HG03095 (cell line): ENCODE measurements around the gene STMP1.

Experiments used
- ATAC-seq: cut with Tn5 transposase; IDR thresholded peaks from one replicate; pipeline ENCODE4 v1.9.1; 2021; ENCODE audit warnings: moderate library complexity; ENCODE audit not compliant: unreplicated experiment

STMP1 gene

DNA sequence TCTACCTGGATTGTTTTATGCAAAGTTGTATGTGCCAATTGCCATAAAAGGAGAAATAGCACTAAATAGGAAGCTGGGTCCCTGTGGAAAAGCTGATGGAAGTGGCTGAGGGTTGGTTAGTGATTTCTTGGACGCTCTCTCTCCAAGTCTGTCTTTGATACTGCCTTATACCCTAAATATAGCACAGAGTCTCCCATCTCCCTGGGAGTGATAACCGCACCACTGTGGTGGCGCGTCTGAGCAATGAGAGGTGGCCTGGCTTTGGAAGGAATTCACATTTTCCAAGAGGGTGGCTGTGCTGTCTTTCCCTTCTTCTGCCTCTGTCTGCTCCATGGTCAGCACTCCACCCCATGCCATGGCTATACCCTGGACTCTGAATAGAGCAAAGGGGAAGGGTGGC lies 31.2 kb downstream of the STMP1 start:
- no peak for ATAC-seq

DNA sequence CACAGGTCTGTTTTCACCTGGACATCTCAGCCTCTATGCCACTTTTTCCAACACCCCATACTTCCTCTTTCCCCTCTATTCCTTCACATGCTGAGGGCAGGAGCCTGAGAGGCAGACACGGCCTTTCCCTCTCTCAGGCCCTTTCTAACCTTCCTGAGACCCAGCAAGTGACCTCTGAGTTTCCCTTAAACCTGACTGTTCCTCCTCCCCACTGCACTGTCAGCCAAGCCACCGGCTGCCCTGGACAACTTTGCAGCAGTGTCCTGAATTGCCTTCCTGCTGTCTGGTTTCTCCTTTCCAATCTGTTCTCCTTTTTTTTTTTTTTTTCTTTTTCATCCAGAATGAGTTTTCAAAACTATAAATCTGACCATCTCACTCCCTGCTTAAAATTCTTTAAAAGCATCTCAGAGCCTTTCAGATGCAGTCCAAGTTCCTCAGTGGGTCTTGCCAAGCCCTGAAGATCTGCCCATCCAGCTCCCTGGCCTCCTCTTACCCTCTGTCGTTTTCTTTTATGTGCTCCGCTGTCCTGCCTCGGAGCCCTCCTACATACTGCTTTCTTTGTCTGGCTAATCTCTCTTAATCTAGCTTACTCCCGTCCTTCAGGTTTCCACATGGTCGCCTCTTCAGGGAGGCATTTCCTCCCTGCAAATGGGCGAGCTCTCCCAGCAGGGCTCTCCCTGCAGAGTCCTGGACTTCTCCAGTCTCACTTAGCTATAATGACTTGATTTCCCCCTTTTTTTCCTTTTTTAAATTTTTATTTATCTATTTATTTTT lies 35.1 kb downstream of the STMP1 start:
- ATAC-seq: no peak

DNA sequence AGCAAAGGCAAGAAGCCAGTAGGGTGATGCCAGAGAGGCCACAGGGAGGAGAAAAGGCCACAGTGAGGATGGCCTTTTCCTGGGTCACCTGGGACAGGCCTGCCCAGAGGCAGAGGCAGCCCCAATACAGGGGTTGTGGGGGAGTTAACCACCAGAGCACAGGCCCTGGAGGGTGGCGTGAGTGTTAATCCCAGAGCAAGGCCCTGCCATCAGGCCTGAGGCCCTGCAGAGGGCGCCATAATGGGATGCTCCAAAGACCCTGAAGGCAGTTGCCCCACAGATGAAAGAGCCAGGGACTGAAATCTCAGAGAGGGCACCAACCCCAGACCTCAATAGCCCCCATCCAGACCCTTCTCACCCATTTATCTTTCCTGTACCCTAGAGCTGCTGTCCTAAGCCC lies 41.8 kb downstream of the STMP1 start:
- no peak for ATAC-seq

DNA sequence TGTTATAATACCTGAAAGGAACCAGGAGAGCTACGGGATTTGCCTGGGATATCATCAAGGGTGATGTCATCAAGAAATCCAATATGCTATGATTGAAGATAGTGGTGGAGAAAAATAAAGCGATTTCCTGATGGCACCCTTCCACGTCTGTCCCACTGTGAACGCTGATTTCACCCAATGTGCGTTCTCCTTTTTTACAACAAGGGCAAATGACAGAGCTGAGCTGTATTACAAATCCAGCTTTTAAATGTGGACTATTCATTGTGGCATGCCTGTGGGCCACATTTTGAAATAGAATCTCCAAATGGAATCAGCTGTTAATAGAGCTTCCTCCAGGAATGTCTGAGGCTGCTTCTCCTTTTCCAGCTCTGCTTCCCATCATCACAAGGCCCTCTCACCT lies 42.4 kb downstream of the STMP1 start:
- ATAC-seq: no peak

DNA sequence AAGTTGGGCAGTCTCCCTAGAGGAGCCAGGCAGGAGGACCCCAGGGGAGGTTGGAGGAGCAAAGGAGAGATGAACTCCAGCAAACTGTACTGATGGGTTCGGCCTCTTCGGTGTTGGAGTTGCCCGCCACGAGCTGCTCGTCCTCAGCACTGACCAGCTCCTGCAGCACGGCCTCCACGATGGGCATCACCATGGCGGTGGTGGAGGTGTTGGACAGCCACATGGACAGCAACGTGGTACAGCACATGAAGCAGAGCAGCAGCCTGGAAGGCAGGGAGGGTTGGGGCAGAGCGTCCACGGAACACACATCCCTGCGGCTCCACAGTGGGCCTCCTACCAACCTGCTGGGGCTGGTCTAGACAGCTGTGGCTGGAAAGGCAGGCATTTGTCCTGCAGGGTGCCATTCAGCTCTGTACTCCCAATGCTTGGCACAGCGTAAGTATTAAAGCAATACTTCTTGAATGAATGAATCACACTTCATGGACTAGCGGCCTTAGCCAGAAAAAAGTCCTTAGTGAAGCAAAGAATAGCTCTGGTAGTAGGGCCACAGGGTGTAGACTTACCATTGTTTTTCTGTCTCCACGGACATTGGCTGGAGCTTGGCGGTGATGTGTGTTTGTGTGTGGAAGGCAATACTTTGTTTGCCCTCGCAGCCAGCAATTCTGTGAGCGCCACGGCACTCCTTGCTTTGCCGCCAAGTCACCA lies 43.9 kb downstream of the STMP1 start:
- no peak for ATAC-seq

DNA sequence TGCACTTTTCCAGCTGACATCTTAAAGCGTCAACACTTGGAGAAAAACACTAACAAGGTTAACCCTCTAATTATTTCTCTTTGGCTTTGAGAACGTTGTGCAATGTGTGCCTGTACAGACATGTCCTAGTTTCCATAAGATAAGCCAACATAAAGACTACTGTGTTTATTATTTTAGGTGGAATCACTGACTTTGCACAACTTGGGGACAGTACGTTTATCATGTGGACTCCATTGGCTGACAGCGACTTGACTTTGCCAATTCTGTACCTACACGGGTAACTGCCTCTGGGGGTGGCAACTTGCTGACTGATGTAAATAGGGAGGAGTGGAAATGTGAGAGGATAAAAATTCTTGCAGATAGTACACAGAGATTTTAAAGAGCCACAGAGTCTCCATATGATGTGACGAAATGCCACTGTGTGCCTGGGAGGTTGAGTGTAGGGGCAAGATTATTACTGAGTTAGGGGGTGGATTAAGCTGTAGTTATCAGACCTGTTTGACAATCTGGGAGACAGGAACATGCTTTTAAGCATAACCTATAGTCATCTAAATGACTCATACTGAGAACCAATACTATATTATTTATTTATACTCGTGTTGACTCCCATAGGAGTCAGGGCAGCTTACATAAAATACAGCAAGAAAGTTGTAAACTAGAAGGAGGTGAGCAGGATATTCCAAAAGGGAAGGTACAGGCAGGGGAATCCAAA lies 44.7 kb downstream of the STMP1 start:
- no peak for ATAC-seq

- ATAC-seq: no peak
Measured at GRCh38 chr7:135707570-135707966, 45.3 kb downstream of the STMP1 start.

DNA sequence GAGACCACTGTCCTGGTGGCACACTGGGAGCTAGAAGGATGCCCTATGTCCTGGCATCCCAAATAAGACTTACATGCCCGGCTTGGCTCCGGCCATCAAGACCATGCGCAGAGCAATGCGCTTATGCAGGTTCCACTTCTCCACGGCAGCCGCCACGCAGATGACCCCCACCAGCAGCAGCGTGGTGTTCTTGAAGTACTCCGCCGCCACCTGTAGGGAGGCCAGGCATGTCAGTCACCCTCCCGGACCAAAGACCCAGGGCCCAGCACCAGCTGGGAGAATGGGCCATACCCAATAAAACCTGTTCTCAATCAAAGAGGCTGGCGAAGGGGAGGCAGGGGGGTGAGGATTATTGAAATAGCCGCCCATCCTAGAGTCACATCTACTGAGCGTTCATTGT lies 45.7 kb downstream of the STMP1 start:
- ATAC-seq: no peak

GRCh38 chr7:135709508-135709907 lies 47.2 kb downstream of the STMP1 start:
- ATAC-seq: no peak

GRCh38 chr7:135710417-135711138 lies 48.3 kb downstream of the STMP1 start:
- no peak for ATAC-seq

- no peak for ATAC-seq
Measured at GRCh38 chr7:135711139-135711469, 48.8 kb downstream of the STMP1 start.

DNA sequence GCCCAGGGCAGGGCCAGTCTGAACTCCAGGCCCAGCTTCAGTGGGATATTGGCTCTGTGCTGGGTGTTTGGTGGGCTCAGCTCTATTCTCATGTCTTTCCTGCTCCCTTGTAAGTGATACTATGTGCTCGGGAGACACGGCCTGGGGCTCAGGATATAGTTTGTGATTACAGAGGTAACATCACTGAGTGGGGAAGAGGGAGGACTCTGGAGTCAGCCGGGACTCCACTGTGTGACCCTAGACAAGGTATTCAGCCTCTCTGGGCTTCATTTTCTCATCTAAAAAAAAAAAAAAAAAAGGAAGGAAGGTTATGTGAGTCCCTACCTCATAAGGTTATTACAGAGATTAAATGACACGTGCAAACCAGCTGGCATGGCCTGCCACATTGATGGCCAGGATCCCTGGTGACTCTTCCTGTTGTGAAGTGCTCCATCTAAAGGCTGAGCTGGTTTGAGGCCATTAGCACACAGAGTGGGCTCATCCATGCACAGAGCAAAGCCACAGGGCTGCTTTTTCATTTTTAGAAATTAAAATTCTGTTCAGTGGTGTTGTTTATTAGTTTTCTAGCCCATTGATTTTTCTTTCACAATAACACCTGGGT lies 50.0 kb downstream of the STMP1 start:
- no peak for ATAC-seq

- no peak for ATAC-seq
Measured at GRCh38 chr7:135712796-135713195, 50.5 kb downstream of the STMP1 start.

GRCh38 chr7:135713836-135714470 lies 51.6 kb downstream of the STMP1 start:
- ATAC-seq: no peak

GRCh38 chr7:135714534-135715009 lies 52.3 kb downstream of the STMP1 start:
- ATAC-seq: no peak

DNA sequence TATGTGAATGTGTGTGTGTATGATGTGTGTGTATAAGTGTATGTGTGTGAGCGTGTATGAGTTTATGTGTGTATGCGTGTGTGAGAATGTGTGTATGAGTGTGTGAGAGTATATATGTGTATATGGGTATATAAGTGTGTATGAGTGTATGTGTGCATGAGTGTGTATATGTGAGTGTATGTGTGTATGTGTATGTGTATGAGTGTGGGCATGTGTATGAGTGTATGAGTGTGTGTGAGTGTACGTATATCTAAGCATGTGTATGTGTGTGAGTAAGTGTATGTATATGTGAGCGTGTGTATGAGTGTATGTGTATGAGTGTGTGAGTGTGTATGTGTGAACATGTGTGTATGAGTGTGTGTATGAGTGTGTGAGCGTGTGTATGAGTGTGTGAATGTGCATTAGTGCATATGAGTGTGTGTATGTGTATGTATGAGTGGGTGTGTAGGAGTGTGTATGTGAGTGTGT lies 52.8 kb downstream of the STMP1 start:
- ATAC-seq: no peak

DNA sequence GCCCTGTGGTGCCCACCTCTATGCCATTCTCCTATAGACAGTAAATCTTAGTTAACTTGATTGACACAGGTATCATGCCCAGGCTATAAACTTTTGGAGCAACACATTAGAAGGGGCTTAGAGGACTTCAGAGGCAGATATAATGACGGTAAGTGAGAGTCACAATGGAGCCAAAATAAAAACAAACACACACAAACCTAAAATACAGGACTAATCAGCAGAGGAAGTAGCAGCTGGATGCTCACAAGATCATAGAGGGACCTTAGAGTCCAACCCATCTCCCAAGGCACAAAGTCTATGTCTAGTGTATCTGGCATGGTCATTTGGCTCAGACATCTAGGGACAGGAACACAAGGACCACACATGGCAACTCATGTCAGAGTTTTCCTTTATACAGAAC lies 53.4 kb downstream of the STMP1 start:
- no peak for ATAC-seq

- no peak for ATAC-seq
Measured at GRCh38 chr7:135716677-135717238, 54.4 kb downstream of the STMP1 start.

DNA sequence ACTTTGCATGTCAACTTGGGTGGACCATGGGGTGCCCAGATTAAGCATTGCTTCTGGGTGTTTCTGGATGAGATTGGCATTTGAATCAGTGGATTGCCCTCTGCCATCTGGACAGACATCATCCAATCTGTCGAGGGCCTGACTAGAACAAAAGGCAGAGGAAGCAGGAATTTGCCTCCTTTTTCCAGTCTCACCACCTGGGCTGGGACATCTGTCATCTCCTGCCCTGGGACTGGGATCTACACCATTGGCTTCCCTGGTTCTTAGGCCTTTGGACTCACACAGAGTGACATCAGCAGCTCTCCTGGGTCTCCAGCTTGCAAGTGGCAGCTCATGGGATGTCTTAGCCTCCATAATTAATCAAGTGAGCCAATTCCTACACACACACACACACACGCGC lies 55.4 kb downstream of the STMP1 start:
- ATAC-seq: no peak

- ATAC-seq: no peak
Measured at GRCh38 chr7:135718219-135718618, 55.9 kb downstream of the STMP1 start.
